Measurements from ENCODE around the gene FOXN3.

The FOXN3 gene

DNA sequence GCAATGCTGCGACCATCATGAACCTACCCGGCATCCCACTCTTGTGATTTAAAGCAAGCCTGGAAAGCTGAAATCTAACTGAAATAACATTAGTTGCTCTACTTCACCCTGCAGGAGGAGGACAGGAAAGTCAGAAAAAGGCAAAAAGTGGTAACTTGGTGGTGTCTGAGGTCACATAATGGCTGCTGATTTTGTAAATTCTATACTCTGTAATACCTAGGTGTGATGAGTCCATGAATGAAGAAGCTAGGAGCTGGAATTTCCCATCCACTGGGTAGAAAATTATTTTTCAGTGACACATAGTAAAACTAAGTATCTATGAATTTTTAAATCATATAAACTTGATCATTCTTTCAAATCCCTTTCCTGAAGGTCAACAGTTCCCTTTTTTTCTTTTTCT lies 183.8 kb downstream of the FOXN3 start:
- H3K36me3 ChIP-seq (ENCODE audit: insufficient read depth, low read length): peaks cover 15% of the 10 kb centered on the region; the same call in 1 of the 2 replicates
- H3K79me2 ChIP-seq (ENCODE audit: insufficient read depth, low read length): peaks cover 94% of the 10 kb centered on the region
- H3F3A ChIP-seq (ENCODE audit: low read depth): no peaks in the 10 kb centered on the region
- H3K9ac ChIP-seq (ENCODE audit: low read depth, low read length, poor library complexity, severe bottlenecking): no peak overlapping the region
- peaks cover 6% of the 10 kb centered on the region for H4K20me1 ChIP-seq (ENCODE audit: insufficient read depth, low read length, poor library complexity, severe bottlenecking)
- no peaks in the 10 kb centered on the region for H3K9me2 ChIP-seq (replicated peaks; ENCODE audit: low read depth, low read length)
- no peak for TF ChIP-seq EZH2phosphoT487 (IDR thresholded peaks at IDR 0.05; ENCODE audit: borderline replicate concordance)
- TF ChIP-seq, protein P1, sequence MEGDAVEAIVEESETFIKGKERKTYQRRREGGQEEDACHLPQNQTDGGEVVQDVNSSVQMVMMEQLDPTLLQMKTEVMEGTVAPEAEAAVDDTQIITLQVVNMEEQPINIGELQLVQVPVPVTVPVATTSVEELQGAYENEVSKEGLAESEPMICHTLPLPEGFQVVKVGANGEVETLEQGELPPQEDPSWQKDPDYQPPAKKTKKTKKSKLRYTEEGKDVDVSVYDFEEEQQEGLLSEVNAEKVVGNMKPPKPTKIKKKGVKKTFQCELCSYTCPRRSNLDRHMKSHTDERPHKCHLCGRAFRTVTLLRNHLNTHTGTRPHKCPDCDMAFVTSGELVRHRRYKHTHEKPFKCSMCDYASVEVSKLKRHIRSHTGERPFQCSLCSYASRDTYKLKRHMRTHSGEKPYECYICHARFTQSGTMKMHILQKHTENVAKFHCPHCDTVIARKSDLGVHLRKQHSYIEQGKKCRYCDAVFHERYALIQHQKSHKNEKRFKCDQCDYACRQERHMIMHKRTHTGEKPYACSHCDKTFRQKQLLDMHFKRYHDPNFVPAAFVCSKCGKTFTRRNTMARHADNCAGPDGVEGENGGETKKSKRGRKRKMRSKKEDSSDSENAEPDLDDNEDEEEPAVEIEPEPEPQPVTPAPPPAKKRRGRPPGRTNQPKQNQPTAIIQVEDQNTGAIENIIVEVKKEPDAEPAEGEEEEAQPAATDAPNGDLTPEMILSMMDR (conservative IDR thresholded peaks at IDR 0.05; ENCODE audit: low read length): no peak
- no peaks in the 10 kb centered on the region; the same call in 1 of the 2 replicates for H3K9me3 ChIP-seq (ENCODE audit: insufficient read depth, low read depth, low read length)
- H3K4me2 ChIP-seq (ENCODE audit: low read depth, low read length, poor library complexity, severe bottlenecking): no peak overlapping the region
- H3K4me3 ChIP-seq (ENCODE audit: low read length, poor library complexity, severe bottlenecking): no peak overlapping the region
- no peaks in the 10 kb centered on the region for H3K4me1 ChIP-seq (ENCODE audit: insufficient read depth, low read length, poor library complexity, severe bottlenecking)
- no peak overlapping the region for H2AFZ ChIP-seq (ENCODE audit: low read length)
- no peaks in the 10 kb centered on the region for H3K27me3 ChIP-seq (ENCODE audit: insufficient read depth, low read length, poor library complexity, severe bottlenecking)

DNA sequence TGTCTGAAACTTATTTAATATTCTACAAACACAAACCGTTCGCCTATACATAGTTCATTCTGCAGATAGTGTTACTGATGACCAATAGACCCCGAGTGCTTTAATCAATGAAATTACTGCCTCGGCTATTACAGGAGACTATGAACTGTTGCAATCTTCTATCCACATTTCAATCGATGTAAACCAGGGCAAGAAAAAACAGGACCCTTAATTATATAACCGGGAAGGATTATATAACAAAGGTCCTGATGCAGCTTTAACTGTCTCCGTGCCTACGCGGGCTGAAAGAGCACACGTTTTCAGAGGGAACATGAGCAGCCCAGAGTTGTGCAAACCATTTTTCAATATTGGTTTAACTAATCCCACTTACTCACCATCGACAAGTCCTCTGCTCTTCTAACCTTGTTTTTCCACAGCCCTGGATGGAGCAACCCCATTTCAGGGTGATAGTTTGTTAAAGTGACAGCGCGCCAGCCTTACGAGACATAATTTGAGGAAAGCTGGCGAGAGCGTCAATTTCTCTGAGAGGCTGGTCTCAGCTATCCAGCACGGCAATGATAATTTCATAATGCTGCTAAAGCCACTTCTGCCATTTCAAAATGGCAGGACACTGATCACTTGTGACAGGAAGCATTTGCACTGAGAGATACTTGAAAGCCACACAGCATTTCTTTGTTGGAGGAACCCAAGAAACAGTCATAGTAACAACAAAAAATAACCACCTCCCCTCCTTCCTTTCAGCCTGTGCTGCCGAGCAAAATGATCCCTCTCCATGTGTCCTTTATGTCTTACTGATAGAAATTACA lies 184.6 kb downstream of the FOXN3 start:
- no peak overlapping the region for H3K9ac ChIP-seq (ENCODE audit: low read depth, low read length, poor library complexity, severe bottlenecking)
- no peak overlapping the region for H3K4me3 ChIP-seq (ENCODE audit: low read length, poor library complexity, severe bottlenecking)
- no peaks in the 10 kb centered on the region for H3K4me1 ChIP-seq (ENCODE audit: insufficient read depth, low read length, poor library complexity, severe bottlenecking)
- TF ChIP-seq EZH2phosphoT487 (IDR thresholded peaks at IDR 0.05; ENCODE audit: borderline replicate concordance): no peak
- TF ChIP-seq, protein P1 (conservative IDR thresholded peaks at IDR 0.05; ENCODE audit: low read length): no peak
- H3F3A ChIP-seq (ENCODE audit: low read depth): no peaks in the 10 kb centered on the region
- no peaks in the 10 kb centered on the region; the same call in 1 of the 2 replicates for H3K9me3 ChIP-seq (ENCODE audit: insufficient read depth, low read depth, low read length)
- H3K79me2 ChIP-seq (ENCODE audit: insufficient read depth, low read length): peaks cover 92% of the 10 kb centered on the region
- H3K9me2 ChIP-seq (replicated peaks; ENCODE audit: low read depth, low read length): no peaks in the 10 kb centered on the region
- H3K27me3 ChIP-seq (ENCODE audit: insufficient read depth, low read length, poor library complexity, severe bottlenecking): no peaks in the 10 kb centered on the region
- peaks cover 15% of the 10 kb centered on the region; the same call in 1 of the 2 replicates for H3K36me3 ChIP-seq (ENCODE audit: insufficient read depth, low read length)
- no peak overlapping the region for H3K4me2 ChIP-seq (ENCODE audit: low read depth, low read length, poor library complexity, severe bottlenecking)
- peaks cover 4% of the 10 kb centered on the region for H4K20me1 ChIP-seq (ENCODE audit: insufficient read depth, low read length, poor library complexity, severe bottlenecking)
- no peak overlapping the region for H2AFZ ChIP-seq (ENCODE audit: low read length)

DNA sequence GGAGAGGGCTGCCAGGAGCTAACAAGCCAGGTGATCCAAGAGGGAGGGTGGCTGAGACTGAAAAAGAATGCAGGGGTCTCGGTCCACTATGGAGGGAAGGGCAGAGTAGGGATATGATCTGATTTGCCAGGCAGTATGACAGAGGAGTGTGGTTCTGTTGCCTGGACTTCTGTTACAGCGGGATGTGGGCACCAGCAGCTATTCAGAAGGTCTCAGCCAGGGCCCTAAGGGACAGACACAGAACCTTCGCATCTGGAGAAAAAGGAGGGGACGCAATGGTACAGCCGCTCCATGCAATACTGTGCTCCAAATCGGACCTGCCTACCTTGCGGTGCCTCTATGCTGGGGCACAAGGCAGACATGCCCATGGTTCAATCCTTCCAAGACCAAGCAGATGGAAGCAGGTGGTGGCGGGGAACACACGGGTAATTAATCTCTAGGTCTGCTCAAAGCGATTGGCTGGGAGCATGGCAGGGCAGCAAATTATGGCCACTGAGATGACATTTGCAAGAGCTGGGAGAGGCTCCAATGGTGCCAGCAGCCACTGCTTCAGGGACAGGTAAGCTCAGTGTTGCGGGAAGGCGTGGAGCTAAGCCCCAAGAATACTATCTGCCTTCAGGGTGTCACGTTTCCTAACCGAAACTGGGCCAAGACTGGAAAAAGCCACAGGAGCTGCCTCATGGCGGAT lies 185.5 kb downstream of the FOXN3 start:
- Histone ChIP-seq H3K9me3 (ENCODE audit: insufficient read depth, low read depth, low read length) (no peaks in the 10 kb centered on the region; the same call in 1 of the 2 replicates), H4K20me1 (ENCODE audit: insufficient read depth, low read length, poor library complexity, severe bottlenecking) (peaks cover 4% of the 10 kb centered on the region), H3K4me3 (ENCODE audit: low read length, poor library complexity, severe bottlenecking) (no peak overlapping the region), H3K27me3 (ENCODE audit: insufficient read depth, low read length, poor library complexity, severe bottlenecking) (no peaks in the 10 kb centered on the region), H3K9ac (ENCODE audit: low read depth, low read length, poor library complexity, severe bottlenecking) (no peak overlapping the region), H3K36me3 (ENCODE audit: insufficient read depth, low read length) (peaks cover 15% of the 10 kb centered on the region; the same call in 1 of the 2 replicates), H3K9me2 (replicated peaks; ENCODE audit: low read depth, low read length) (no peaks in the 10 kb centered on the region), H3F3A (ENCODE audit: low read depth) (no peaks in the 10 kb centered on the region), H3K79me2 (ENCODE audit: insufficient read depth, low read length) (peaks cover 92% of the 10 kb centered on the region), H2AFZ (ENCODE audit: low read length) (no peak overlapping the region), H3K4me2 (ENCODE audit: low read depth, low read length, poor library complexity, severe bottlenecking) (no peak overlapping the region), H3K4me1 (ENCODE audit: insufficient read depth, low read length, poor library complexity, severe bottlenecking) (no peaks in the 10 kb centered on the region)
- TF ChIP-seq, protein P1 (conservative IDR thresholded peaks at IDR 0.05; ENCODE audit: low read length): no peak
- no peak for TF ChIP-seq EZH2phosphoT487 (IDR thresholded peaks at IDR 0.05; ENCODE audit: borderline replicate concordance)
